NOMO-1 (cell line): Measurements from ENCODE around the gene IGF2R.
A peak's percentile ranks its signal among the peaks of the same experiment; 100 is the strongest.
"Not testable (repeated sequence)": the region's sequence is repeated elsewhere in the genome, so short reads cannot be mapped to it uniquely, and the experiment has no call there.

ENCODE experiments used
- DNase-seq, 2 experiments: peaks; one replicate each; lab custom pipeline; 2025; ENCODE audit not compliant: unreplicated experiment in 2 of 2; lab: John Stamatoyannopoulos, UW

IGF2R gene

DNA sequence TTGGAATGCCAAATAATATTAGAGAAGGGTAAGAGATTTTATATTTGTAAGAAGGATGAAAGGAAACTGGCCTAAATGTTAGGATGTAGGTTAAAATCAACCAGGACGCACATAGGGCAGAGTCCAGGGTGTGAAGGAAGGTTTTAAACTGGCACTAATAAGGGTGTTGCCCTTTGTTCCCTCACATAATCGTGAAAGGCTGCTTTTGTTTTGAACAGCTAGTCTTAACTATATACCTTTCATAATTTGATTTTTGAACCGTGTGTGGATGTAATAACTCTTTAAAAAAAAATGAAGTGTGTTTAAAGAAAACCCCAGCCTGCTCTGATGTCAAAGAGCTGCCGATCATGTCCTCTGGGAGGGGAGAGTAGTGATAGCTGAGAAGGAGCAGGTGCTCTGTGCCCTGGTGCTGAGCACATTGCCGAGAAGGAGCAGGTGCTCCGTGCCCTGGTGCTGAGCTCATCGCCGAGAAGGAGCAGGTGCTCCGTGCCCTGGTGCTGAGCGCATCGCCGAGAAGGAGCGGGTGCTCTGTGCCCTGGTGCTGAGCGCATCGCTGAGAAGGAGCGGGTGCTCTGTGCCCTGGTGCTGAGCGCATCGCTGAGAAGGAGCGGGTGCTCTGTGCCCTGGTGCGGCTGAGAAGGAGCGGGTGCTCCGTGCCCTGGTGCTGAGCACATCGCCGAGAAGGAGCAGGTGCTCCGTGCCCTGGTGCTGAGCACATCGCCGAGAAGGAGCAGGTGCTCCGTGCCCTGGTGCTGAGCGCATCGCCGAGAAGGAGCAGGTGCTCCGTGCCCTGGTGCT is 121.8 kb downstream of the IGF2R start:
- DNase-seq: not testable (repeated sequence)

DNA sequence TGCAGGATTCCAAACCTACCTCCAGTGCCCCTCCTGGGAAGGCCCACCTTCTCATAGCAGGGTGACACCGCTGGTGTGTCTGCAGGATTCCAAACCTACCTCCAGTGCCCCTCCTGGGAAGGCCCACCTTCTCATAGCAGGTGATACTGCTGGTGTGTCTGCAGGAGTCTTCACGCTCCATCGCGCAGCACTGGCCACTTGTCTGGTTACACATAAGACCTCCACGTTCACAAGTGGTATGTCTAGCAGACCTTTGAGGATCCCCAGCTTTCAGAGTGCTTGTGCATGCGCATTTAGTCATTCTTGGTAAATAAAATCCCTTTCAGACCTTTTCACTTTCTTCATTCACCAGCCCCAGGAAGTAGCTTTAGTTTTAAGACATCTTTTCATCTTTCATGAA is 123.3 kb downstream of the IGF2R start:
- not testable (repeated sequence) for DNase-seq

DNA sequence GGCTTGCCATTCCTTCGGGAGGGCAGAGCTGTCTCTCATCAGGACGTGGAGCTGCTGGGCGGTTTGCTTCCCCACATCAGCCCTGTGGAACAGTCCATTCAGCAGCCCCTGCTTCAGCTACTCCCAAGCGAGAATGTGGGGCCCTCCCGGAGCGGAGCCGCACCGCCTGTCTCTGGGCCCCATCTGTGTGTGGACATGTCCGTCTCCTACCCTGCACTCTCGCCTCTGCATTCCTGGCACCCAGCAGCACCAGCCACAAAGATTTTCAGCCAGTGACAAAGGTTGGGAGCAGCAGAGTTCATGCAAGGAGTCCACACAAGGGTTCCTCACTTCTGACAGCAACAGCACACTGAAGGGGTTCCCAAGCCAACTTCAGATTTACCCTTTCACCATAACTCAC is 123.7 kb downstream of the IGF2R start:
- DNase-seq: no peak

DNA sequence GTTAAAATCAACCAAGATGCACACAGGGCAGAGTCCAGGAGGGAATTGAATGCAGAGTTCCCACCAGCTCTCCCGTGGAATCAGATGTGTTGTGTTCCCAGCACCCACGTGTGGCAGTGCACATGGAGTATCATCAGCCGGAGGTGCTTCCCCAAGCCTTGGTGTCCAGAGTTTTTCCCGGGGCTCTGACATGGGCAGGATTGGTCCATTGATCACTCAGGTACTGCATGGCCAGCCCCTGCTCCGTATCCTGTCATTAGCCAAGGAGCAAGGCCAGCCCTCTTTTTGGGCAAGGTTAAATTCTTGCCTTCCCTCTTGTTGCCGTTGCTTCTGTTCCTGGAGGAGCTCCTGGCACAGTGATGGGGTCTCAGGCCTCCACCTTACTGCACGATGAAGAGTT is 124.2 kb downstream of the IGF2R start:
- no peak for DNase-seq

DNA sequence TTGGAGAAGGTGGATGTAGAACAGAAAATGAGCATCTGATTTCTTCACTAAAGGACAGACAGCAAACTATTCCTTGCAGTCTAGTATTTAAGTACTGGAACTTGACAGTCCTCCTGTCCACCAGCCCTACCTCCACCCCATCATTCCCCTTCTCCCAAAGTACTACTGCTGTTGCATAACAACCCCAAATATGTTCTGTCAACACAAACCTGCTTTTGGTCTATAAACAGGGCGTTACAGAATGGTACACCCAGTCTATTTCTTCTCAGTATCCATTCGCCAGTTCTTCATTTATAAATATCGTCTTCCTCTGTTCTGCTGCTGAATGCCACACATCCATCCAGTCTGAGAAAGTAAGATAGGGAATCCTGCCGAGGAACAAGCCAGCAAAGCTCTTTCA is 125.1 kb downstream of the IGF2R start:
- DNase-seq: no peak

DNA sequence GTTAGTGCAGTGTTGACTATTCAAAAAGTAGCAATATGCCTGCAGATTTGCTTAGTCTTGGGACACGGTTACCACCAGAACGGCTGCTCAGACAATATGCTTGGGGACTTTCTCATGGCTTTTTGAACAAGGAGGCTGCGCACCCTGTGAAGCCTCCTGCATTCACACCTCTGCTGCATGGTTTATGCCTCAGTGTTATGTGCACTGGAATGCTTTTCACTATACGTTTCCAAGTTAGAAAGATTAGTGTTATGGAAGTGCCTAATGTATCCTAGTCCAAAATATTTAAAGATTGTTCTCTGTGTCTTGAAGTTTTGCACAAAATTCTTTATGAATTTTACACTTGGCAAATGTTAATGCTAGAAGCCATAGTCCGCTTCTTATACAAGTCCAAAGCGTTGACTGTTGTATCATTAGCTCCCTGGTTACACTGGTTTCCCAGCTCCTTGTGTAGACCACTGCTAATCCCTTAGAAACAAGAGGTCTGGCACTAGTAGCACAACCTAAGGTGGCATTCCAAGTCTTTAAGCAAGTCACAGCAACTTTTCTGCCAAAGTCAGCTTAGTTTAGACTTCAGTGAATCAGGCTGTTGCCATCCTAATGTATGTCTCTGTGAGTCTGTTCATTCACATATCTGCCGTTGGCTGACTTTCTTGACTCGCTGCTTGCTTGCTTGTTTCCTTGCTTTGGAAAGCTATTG is 126.4 kb downstream of the IGF2R start:
- DNase-seq: no peak

DNA sequence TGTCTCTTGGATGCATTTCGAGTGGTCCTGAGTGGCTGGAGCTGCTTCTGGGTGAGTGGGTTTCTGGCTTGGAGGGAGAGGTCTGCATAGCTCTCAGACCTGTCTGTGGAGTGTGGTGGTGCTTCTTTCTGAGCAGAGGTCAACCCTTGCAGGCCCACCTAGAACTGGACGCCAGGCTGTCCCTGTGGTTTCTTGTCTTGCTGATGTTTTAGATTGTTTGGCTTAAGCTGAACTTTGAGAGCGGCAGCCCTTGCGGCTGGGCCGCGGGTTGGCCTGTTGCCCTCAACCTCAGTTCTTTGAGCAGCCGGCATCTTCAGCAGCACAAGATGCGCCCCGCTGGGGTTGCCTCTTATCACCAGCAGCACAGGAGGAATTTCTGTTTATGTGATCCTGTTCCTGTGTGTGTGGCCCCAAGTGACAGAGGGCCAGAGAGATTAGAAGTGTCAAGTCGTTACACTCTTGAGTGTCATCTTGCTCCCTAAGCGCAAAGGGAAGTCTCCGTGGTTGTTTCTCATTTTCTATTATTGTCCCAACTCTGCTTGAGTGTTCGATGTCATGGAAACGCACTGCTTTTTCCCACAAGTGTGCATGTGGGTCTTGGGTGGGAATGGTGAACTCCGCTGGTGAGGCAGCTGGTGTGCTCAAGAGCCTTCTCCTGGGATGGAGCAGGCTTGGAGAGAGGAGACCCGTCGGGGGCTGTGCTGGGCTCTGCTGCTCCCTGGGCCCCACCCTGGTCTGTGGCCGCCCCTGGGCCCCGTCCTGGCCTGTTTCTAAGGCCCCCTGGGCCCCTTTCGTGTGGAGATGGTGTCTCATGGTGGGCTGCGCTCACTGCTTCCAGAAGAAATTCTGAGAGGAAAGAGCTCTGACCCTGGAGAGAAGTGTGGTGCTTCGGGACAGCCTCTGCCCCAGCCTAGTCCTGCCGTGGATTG is 132.7 kb downstream of the IGF2R start:
- no peak for DNase-seq

DNA sequence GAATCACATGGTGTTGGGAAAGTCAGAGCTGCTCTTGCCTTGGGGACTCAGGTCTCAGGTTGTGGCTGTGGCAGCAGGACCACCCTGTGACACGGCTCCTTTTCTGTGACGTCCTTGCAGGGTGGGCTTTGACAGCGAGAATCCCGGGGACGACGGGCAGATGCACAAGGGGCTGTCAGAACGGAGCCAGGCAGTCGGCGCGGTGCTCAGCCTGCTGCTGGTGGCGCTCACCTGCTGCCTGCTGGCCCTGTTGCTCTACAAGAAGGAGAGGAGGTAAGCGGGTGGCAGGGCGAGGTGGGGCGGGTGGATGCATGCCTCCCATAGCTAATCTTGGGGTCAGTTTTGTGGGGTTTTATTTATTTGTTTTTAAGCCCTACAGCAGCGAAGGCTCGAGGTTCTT is 133.5 kb downstream of the IGF2R start:
- no peak for DNase-seq

DNA sequence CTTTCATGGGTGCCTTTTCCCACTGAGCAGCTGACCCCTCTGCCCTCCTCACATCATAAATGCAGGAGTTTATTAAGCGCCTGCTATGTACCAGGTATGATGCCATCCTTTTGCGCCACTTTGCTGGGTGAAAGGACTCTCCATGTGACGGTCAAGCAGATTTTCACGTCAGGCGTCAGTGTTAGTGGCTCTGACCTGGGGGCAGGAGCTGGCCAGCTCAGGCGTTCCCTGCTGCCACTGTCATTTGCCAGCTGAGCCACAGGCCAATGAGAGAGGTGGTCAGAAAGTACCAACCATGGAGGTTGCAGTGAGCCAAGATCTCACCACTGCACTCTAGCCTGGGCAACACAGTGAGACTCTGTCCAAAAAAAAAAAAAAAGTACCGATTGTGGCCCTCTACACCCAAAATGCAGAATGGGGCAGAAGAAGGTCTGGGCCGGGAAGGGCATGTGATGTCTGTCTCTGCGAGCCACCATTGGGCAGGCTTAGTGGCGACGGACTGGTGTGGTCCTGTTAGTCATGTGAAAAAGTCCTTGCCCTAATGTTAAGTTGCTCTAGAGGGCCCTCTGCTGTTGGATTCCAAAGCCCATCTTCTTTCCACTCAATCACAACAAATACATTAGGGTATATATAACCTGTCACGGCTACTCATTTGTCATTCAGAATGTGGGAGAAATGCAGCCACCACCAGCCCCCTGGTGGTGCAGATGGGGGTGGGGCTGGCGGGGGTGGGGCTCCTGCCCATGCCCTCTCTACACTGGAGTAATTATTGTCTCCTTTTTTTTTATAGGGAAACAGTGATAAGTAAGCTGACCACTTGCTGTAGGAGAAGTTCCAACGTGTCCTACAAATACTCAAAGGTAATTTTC is 134.3 kb downstream of the IGF2R start:
- peak in 1 of 2 experiments; percentile 13 for DNase-seq

DNA sequence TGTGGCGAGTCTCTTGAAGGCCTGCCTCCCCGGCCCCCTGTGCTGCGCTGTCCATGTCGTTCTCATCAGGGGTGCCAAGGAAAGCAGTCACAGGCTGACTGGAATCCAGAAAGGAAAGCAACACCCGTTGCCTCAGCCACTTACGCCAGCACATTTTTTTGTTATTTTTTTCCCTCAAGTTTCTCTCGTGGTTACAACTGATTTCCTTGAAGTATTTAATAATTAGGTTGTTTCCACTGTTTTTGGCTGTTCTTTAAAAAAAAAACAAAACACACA is 134.9 kb downstream of the IGF2R start:
- DNase-seq: no peak

DNA sequence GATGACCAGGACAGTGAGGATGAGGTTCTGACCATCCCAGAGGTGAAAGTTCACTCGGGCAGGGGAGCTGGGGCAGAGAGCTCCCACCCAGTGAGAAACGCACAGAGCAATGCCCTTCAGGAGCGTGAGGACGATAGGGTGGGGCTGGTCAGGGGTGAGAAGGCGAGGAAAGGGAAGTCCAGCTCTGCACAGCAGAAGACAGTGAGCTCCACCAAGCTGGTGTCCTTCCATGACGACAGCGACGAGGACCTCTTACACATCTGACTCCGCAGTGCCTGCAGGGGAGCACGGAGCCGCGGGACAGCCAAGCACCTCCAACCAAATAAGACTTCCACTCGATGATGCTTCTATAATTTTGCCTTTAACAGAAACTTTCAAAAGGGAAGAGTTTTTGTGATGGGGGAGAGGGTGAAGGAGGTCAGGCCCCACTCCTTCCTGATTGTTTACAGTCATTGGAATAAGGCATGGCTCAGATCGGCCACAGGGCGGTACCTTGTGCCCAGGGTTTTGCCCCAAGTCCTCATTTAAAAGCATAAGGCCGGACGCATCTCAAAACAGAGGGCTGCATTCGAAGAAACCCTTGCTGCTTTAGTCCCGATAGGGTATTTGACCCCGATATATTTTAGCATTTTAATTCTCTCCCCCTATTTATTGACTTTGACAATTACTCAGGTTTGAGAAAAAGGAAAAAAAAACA is 136.1 kb downstream of the IGF2R start:
- DNase-seq: no peak

DNA sequence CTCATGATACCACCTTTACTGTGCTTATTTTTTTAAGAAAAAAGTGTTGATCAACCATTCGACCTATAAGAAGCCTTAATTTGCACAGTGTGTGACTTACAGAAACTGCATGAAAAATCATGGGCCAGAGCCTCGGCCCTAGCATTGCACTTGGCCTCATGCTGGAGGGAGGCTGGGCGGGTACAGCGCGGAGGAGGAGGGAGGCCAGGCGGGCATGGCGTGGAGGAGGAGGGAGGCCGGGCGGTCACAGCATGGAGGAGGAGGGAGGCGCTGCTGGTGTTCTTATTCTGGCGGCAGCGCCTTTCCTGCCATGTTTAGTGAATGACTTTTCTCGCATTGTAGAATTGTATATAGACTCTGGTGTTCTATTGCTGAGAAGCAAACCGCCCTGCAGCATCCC is 137.1 kb downstream of the IGF2R start:
- DNase-seq: no peak

DNA sequence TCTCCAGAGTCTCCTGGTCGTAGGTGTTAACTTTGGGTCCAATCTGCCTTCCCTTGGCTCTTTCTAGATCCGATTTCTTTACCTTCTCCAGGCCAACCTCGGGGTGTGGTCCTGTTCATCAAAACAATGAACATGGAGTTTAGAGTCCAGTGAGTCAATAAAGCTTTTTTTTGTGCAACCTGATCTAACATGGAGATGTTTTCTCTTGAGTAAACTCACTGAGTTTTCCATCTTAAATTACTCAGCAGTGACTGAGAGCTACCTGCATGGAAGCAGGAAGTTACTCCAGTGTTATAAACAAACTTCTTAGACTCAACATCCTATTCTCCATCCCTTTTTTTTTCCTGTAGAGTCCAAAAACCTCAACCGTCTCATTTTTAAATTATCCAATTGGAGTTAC is 137.8 kb downstream of the IGF2R start:
- DNase-seq: no peak

DNA sequence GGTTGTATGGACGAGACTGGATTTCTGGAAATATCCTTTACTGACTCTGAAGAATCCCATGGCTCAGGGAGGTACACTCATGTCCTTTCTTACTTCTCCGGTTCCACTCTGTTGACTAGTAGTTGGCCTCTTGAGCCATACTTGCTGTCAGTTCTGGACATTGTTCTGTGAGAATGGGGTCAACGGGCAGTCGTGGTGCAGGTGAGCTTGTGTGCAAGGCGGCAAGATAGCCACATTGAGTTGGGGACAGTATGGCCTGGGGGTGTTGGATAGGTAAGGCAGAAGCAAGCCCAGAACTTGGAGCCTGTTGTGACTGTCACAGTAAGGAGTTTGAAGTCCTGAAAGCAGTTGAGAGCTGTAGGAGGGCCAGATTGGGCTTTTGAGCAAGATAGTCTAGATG is 139.2 kb downstream of the IGF2R start:
- no peak for DNase-seq

DNA sequence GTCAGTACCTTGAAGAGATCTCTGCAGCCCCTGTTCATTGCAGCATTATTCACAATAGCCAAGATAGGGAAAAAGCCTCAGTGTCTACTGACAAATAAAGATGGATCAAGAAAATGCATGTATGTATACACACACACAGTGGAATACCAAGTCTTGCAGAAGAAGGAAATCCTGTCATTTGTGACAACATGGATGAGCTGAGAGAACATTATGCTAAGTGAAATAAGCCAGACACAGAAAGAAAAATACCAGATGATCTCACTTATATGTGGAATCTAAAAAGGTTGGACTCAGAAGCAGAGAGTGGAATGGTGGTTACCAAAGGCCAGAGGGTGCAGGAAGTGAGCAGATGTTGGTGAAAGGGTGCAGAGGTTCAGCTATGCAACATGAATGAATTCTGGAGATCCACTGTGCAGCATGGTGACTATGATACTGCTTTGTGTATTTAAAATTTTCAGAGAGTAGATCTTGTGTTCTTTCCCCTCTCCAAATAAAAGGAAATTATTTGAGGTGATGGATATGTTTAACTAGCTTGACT is 141.8 kb downstream of the IGF2R start:
- no peak for DNase-seq

DNA sequence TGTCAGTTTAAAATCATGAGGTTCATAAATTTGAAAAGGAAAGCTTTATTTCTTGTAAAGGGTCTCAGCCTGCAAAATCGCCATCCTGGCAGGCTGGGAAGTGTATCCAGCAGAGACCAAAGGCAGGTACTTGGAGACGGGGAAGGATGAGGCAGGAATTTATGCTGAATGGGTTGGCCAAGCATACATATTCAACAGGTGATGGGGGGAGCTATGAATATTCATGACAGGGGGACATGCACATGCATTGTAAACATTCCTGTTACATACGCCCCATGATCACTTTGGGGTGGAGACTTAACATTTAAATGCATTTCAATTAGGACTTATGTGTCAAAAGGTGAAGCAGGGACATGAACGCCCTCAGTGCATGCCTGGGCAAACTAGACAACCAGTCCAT is 142.9 kb downstream of the IGF2R start:
- no peak for DNase-seq

DNA sequence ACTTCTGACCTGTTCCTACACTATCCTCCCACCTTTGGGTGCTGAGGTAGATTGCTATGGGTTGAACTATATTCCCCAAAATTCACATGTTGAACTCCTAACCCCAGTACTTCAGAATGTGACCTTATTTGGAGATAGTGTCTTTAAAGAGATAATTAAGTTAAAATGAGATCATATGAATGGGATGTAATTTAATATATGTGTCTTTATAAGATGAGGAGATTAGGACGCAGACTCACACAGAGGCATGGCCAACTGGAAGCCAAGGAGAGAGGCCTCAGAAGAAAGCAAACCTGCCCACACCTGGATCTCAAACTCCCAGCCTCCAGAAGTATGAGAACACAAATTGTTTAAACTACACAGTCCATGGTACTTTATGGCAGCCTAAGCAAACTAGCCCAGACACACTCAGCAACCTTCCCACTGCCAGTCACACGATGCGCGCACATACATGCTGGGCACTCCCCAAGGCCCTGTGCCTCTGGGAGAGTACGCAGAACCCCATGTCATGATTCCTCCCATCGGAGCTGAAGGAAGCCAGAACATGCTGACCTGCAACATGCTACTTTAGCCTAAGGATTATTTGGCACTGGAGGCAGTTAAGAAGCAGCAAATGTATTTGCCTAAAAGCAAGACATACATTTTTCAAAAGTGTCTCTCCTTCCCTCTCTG is 143.9 kb downstream of the IGF2R start:
- DNase-seq: no peak

DNA sequence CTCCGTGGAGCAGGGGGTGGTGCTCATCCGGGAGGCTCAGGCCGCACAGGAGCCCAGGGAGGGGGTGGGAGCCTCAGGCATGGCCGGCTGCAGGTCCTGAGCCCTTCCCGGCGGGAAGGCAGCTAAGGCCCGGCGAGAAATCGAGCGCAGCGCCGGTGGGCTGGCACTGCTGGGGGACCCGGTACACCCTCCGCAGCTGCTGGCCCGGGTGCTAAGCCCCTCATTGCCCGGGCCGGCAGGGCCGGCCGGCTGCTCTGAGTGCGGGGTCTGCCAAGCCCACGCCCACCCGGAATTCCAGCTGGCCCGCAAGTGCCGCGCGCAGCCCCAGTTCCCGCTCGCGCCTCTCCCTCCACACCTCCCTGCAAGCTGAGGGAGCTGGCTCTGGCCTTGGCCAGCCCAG is 145.7 kb downstream of the IGF2R start:
- DNase-seq: not testable (repeated sequence)

DNA sequence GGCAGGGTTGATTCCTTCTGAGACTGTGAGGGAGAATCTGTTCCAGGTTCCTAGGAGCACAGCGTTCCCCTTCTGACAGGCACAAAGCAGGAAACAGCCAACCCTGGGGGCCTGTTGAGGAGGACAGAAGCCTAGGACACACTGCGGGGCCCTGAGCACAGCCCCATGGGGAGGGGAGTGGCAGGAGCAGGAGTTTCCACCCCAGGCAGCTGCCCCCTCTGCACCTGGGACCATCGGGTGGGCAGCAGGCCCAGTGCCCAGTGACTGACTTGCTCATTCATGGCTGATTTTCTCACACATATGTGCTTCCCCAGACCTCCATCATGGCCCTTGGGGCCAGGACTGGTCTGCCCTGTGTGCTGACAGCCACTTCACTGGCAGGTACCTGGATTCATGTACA is 146.5 kb downstream of the IGF2R start:
- no peak for DNase-seq
